NCI-H1105 treated with DMSO at 0.1 percent for 48 hours (cell line): ENCODE measurements around the gene PPARGC1A.

Experiments
- DNase-seq: peaks from one replicate; lab custom pipeline; 2025; lab: John Stamatoyannopoulos, UW

PPARGC1A gene

DNA sequence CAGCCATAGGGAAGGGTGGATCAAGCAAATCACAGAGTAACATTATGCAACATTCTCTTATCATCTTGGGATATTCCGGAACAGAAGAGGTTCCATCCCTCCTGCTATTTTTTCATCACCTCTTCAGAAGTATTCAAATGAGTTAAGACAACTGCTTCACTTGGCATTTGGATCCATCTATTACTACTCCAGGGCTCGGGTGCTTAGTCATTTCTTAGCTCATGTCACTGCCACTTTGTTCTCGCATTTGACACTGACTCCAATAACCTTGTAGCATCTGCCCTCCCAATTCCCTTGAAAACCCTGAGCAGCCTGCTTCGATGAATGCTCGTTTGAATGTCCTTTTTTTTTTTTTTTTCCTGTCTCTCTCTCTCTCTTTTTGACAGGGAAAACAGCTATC lies 114.9 kb downstream of the PPARGC1A start:
- DNase-seq: no peak

GRCh38 chr4:23773884-23774636 lies 115.8 kb downstream of the PPARGC1A start:
- DNase-seq: no peak

DNA sequence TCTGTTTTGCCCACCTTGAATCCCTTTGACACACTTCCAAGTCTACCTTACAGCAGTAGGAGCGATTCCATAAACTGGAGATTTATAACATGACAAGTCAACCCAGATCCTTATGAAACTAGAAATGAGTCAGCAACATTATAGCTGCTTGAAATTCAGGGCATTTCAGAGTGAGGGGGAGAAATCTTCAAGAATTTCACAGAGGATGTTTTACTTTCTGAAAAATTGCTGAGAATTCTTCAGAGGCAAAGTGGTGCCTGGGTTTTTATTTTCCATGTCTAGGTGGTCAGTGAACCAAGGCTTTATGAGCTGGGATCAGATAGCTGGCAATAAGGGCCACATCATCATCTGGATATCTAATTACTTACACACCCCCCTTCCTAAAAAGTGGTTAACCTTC lies 119.8 kb downstream of the PPARGC1A start:
- no peak for DNase-seq

GRCh38 chr4:23769406-23769805 lies 120.4 kb downstream of the PPARGC1A start:
- no peak for DNase-seq

GRCh38 chr4:23768541-23768940 lies 121.3 kb downstream of the PPARGC1A start:
- no peak for DNase-seq

DNA sequence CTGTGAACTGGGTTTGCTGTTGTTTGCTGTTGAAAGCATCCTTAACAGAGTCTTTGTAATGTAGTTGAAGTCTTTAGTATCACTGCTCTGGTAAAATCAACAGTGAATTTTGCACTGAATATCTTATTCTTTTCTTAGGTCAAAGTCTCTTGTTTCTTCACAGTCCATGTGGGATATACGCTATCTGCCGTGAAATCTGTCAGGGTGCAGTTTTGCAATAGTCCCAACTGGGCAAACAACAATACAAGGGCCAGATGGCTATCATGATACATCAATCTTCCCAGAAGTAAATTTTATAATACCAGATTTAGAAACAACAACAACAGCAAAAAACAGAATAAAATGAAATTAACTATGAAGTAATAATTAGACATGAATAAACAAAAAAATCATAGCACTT lies 123.5 kb downstream of the PPARGC1A start:
- no peak for DNase-seq

DNA sequence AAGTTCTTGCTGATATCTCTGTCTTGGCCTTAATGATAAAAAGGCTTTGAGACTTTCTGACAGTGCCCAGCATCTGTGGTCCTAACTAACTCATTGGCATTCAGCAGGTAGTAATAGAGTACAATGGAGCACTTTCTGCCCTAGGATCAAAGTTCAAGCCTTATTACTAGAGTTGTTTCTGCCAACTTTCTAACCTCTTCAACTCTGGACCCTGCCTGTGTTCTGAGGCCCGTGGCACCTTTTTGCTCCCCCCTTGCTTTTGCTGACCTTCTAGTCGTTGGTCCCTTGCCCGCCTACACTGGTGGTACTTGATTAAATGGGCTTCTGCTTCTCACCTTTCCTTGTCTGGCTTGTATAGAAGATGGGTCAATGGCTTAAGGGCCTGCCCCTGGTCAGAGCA lies 126.3 kb downstream of the PPARGC1A start:
- no peak for DNase-seq

- DNase-seq: no peak
Observed at GRCh38 chr4:23762551-23762950, 127.3 kb downstream of the PPARGC1A start.

DNA sequence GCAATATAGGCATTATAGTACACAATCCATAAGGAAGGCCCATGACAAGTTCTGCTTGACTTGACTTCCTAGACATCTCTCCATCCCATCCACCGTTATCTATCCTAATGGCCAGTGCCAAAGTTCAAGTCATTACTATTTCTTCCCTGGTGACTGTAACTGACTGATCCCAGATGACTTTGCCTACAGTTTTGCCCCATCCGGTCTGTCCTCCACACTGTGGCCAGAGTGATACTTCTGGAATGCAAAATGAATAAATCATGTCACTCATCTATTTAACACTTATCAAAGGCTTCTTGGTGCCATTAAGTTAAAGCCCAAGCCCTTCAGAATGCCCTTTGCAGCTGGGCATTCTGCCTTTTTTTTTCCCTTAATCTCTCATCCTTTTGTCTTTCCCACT lies 130.8 kb downstream of the PPARGC1A start:
- DNase-seq: no peak

- no peak for DNase-seq
Observed at GRCh38 chr4:23754688-23755087, 135.2 kb downstream of the PPARGC1A start.

DNA sequence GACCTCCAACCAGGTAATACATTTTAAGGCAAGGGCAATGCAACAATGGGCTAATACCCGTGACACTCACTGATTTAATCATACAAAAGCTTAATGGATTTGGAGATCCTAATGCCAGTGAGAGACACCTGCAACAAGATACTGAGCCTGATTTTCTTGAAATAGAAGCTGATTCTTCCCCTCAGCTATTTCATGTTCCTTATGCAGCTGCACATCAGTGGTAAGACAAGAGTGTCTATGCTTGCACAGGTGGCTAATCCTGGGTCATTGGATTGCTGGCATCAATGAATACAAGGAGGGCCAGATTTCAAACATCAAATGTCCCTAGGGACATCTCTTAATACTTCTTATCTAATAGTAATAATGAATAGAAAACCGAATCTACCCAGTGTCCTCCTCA lies 139.7 kb downstream of the PPARGC1A start:
- DNase-seq: no peak

- DNase-seq: no peak
Observed at GRCh38 chr4:23747281-23747735, 142.5 kb downstream of the PPARGC1A start.

DNA sequence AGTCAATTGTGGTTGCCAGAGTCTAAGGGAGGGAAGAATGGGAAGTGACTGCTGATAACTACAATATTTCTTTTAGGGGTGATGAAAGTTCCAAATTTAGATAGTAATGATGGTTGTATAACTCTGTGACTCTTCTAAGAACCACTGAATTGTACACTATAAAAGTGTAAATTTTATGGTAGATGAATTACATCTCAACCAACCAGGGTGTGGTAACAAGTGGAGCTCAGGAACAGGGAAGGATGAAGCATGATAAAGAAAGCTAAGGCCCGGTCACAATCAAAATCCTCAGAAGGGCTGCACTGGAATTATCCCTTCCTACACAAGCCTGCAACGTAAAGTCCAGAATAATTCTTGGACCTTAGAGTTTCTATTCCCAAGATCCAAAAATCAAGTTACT lies 143.2 kb downstream of the PPARGC1A start:
- no peak for DNase-seq

DNA sequence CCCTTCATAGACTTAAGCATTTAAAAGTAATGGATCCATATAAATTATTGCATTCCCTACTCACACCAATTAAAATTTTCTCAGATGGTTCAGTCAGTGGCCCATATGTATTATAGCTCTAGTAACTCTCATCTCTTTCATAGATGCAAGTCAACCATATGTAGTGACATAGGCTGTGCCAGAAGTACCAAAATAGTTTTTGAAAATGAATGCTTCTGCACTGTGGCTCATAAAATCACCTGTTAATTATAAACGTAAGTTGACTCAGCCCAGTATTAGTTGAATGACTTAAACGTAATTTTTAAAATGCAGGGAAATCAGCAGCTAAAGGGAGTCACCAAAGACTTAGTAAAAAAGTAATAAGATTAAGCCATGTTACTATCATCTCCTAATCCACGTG lies 143.8 kb downstream of the PPARGC1A start:
- no peak for DNase-seq

DNA sequence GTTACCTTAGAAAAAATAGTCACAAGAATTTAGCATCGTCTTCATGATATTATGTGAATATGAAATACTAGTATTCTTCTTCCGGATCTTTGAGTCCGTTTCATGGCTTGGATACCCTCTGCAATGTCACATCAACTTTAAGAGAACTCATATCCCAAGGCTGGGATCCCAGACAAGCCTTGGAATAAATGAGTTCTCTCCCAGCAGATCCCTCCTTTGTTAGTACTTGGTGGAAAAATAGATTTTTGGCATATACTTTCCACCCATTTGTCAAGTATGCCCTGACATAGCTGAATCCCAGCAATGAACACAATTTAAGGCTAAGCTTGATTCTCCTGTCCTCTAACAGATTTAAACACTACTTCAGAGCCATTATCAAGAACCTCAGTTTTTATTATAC lies 144.5 kb downstream of the PPARGC1A start:
- no peak for DNase-seq
